ENCODE data around the gene CLDND2.

The CLDND2 gene

GRCh38 chr19:51382004-51382403 lies 13.2 kb upstream of the CLDND2 start:
- DNase-seq (ENCODE audit: low spot score) = no peak

GRCh38 chr19:51380379-51380778 lies 11.6 kb upstream of the CLDND2 start:
- DNase-seq (ENCODE audit: low spot score) = no peak

DNA sequence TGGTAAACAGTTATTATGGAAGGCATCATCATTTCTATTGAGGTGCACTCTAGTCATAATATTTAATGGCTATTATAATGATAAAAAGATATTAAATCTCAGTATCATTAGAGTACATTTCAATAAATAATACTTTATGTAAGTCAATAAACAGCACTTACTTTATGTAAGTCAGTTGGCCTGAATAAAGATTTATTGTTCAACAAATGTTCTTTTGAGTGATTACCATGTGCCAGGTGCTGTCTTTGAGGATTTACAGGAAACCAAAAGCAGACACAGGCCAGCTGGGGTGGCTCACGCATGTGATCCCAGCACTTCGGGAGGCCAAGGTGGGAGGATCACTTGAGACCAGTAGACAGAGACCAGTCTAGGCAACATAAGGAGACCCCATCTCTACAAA lies 8.6 kb upstream of the CLDND2 start:
- no peak for DNase-seq (ENCODE audit: low spot score)

- DNase-seq (ENCODE audit: low spot score) = no peak
These were observed 6.9 kb upstream of the CLDND2 start for GRCh38 chr19:51375504-51376221.

GRCh38 chr19:51372649-51373504 lies 4.1 kb upstream of the CLDND2 start, which contains the start of gene NKG7:
NKG7 (minus strand) TSS chr19:51372654; CDS start chr19:51372535, 119 bp downstream.
- DNase-seq (ENCODE audit: low spot score) = no peak

DNA sequence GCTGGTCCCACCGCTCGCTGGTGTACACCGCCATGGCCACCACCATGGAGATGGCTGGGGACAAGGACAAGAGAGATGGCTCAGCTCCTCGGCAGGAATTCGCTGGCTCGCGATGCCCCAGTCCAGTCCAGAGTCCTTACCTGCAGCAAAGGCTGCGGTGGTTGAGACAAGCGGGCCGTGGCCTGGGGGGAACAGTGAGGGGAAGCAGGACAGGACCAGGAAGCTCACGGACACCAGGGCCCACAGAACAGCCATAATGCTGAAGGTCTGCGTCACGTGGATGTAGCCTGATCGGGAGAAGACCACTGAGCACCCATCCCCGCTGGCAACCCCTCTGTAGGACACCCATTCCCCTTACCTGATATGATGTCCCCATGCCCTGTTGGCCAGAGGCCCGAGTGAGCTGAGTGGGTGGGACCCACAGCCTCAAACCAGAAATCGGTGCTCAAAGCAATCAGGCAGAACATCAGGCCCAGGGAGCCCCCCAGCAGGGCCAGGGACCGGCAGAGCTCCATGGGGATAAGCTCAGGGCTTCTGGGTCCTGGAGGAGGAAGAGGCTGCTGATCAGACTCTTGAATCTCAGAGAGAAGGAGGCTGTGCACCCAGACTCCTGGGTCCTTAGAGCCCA lies 3.3 kb upstream of the CLDND2 start:
- DNase-seq (ENCODE audit: low spot score) = no peak

- no peak for DNase-seq (ENCODE audit: low spot score)
These were observed 2.4 kb upstream of the CLDND2 start for GRCh38 chr19:51371186-51371690.

- no peak for DNase-seq (ENCODE audit: low spot score)
These were observed 1.4 kb upstream of the CLDND2 start for GRCh38 chr19:51370230-51370629.

GRCh38 chr19:51367565-51368365 lies 1.0 kb downstream of the CLDND2 start:
- peak; percentile 88 for DNase-seq (ENCODE audit: low spot score)

DNA sequence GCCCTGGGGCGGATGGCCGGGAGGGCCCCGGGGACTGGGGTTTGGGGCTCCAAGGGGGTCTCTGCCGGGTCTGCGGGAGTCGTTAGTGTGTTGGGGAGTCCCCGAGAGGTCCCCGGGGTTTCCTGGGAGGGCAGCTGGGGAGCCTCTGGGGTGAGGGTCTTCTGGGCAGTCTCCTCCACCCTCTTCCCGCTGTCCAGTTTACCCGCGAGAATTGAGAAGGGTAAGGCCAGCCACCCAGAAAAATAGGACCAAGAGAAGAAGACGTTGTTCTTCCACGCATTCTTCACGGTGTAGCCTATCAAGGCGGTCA lies 1.6 kb downstream of the CLDND2 start:
- no peak for DNase-seq (ENCODE audit: low spot score)

DNA sequence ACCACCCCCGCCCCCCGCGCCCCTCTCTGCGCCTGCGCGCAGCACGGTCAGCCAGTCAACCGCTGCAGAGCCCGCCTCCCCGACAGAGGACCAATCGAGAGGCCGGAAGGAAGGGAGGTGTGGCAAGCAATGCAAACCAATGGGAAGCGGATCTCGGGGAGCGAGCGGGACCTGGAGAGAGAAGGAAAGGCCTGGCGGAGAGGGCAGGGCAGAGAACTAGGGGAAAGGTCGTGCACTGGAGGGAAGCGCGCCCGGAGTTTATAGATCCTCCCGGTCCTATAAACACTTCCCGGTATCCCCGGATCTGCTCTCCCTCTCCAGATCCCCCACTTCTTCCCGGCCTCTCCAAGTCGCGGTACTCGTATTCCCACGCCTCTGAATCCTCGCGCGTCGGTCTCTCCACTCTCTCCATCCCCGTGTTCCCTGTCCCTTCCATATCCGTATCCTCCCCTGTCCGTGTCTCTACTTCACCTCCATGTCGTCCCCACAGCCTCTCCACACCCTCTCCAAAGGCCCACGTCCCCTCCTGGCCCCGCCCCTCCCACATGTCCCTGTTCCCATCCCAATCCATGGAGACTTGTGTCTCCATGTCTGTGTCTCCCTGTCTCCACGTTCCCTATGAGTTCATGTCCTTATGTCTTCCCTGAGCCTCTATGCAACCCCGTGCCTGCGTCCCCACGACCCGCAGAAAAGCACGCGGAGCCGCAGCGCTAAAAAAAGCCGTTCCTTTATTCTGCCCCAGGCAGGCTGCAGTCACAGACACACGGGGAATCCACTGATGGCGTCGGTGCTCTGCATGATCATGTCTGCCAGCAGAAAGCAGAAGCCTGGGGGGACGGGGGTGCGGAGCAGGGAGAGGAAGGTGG lies 2.2 kb downstream of the CLDND2 start:
- DNase-seq (ENCODE audit: low spot score) = peak; percentile 93

DNA sequence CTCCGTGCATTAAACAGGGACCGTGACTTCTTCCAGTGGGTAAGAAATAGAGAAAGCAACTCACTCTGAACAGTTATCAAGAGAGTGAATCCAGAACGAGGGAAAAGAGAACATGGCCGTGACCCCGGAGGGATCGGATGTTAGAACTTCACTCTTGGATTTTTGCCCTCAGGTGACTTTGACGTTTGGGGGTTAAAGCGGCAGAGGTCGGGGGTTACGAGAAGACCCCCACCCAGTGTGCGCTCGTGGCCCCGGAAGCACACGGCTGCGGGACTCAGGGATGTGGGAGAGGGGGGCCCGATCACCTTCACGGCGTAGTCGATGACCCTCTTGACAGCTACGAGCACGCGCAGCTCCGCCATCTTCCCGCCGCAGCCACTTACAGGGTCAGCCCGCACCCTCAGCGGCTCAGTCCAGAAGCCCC lies 2.8 kb downstream of the CLDND2 start, which contains the start of gene ETFB:
TSS of gene ETFB (minus strand) at position 424 of the 424 bp plus-strand sequence. CDS start at position 362, 62 bp downstream.
- DNase-seq (ENCODE audit: low spot score) = no peak

DNA sequence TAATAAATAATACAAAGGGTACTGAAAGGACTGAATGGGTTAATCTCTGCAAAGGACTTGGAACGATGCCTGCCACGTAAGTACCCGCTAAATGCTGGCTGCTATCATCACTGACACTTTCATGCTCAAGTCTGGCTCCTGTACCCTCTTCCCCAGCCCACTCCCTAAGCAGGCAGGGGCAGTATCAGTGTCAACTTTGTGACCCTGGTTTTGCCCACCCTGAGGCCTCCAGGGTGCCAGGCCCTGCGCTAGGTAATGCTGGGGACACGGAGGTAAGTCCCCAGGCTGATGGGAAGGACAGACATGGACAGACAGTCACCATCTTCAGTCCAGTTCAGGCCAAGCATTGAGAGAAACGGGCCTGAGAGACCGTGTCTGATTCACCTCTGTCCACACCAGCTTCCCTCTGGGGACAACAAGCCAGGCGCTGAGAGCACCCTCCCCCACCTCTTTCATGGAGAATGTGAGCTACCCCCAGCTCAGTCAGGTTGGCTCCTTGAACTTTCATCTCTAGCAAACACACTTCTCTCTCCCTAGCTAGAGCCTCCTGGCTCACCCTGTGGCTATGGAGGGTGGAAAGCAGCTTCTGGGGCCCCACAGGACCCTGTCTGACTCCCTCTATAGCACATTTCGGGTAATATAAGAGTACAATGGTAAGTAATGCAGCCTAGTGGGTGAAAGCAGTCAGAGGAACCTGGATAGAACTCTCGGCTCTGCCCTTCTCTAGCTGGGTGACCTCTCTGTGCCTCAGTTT lies 3.4 kb downstream of the CLDND2 start:
- DNase-seq (ENCODE audit: low spot score) = no peak

DNA sequence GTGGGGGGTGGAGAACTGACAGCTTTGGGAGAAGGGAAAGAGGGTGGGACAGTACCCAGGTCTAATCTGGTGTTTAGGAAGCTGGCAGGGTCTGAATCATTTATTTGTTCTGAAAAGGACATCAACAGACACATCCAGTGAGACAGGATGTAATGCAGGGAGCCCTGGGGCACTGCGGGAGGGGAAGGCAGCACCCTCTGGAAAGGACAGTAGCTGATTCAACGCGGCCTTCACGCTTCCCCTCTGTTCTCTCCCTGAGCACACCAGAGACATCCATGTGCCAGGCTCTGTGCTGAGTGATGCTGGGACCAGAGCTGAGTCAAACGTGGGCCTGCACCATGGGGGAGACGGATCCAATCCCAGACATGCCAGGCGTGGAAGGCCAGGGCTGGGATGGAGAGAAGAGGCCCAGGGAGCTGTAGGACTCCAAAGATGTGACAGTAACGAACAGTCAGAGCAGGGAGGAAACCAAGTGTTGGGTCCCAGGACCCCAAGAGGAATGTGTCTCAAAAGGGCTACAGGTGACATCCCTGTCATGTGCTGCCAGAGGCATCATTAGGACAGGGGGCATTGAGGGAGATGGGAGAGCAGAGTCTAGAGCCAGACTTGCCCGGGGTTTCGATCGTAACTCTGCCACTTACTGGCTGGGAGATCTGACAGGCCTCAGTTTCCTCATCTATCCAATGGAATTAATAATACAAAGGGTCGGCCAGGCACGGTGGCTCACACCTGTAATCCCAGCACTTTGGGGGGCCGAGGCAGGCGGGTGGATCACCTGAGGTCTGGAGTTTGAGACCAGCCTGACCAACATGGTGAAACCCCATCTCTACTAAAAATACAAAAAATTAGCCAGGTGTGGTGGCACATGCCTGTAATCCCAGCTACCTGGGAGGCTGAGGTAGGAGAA lies 4.3 kb downstream of the CLDND2 start:
- DNase-seq (ENCODE audit: low spot score) = no peak

DNA sequence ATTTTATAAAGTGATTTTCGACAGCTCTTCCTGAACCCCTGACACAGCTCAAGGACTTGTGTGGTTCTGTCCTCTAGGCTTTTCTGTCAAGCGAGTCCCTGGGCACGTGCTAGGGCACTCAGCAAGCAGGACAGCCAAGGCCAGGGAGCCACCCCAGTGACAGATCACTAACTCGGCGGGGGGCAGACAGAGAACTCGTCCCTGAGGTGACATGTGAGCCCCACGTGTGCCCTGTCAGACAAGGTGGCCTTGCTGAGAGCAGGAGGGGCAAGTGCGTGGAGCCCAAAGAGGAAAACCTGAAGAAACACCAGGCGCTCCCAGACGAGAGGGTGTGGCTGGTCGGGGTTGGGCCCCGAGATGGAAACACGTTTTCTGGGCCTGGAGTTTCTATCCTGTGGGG lies 7.6 kb downstream of the CLDND2 start:
- no peak for DNase-seq (ENCODE audit: low spot score)

- no peak for DNase-seq (ENCODE audit: low spot score)
These were observed 9.5 kb downstream of the CLDND2 start for GRCh38 chr19:51359294-51359693.

DNA sequence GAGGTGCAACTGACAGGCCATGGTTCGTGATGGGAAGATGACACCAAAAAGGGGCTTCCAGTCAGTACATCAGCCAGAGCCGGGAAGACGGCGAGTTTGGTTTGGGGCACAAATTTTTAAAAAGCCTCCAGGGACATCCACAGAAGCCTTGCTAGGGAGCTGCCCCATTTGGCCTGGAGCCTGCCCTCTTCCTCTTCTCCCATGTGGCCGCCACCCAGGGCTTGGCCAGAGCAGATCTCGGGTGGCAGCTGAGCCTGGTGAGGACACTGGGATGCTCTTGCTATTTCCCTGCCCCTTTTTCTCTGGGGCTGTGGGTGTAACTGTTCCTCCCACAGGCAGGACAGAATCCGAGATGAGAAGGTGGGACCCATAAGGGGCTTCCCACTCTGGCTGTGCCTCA lies 10.9 kb downstream of the CLDND2 start:
- no peak for DNase-seq (ENCODE audit: low spot score)

DNA sequence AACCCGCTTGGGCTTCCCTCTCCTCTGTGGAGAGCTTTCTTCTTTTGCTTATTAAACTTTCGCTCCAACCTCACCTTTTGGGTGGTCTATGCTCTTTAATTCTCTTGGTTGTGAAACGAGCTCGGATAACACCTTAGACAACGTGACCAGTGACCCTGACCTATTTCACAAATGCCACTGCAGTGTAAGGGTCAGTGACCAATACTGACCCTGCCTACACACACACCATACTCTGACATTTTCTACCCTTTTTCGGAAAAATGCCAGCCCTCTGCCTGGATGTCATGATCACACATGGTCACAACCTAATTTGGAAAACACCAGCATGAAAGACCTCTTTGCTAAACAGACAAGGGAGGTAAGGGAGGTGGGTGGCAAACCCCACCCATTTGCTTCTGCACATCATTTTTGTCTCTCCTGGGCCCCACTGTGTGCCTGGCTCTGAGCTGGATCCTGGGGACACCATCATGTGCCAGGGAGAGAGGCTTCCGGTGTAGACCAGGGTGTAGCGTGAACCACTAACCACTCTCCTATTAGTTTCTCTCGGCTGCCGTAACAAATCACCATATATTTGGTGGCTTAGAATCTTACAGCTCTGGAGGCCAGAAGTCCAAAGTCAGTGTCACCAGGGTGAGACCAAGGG lies 12.5 kb downstream of the CLDND2 start:
- DNase-seq (ENCODE audit: low spot score) = no peak
